Breast epithelium (tissue), 4 donors: Measurements from ENCODE around the gene CEP89. TPM values are rescaled to one million over a fixed set of nuclear protein-coding genes. Genes with fewer than 3 reads are reported as not detected.
"Not testable (repeated sequence)": the region's sequence is repeated elsewhere in the genome, so short reads cannot be mapped to it uniquely, and the experiment has no call there.

Experiments used
- DNase-seq, 2 donors: peaks; one replicate each; pipeline ENCODE4 v3.0.0-alpha.2; 2019; ENCODE audit warnings: low spot score in 2 of 2
- H3K27ac ChIP-seq, 2 donors: fragments of 200-600 bp; sonication (generic) in 1 of 2; one replicate each; pipeline ENCODE4 v1.5.1; 2016 to 2019; ENCODE audit warnings: mild to moderate bottlenecking in 1 of 2
- H3K27me3 ChIP-seq, 2 donors: fragments of 200-600 bp; sonication (generic) in 1 of 2; one replicate each; pipeline versions ENCODE4 v1.5.1 to v1.6.0; 2017 to 2019; ENCODE audit warnings: control low read depth in 1 of 2, mild to moderate bottlenecking in 1 of 2
- H3K36me3 ChIP-seq: fragments of 200-600 bp; one replicate; pipeline ENCODE4 v1.5.1; 2019
- H3K4me1 ChIP-seq, 2 donors: fragments of 200-600 bp; sonication (generic); one replicate each; pipeline ENCODE4 v1.5.1; 2016 to 2019; ENCODE audit warnings: control low read depth in 1 of 2
- H3K4me3 ChIP-seq, 3 donors: fragments of 200-600 bp; sonication (generic); 1 replicate in 2 of 3; 2 replicates in 1 of 3; pipeline ENCODE4 v1.5.1; 2016 to 2019; ENCODE audit warnings: mild to moderate bottlenecking in 3 of 3, moderate library complexity in 2 of 3
- H3K9me3 ChIP-seq, 2 donors: fragments of 200-600 bp; sonication (generic) in 1 of 2; one replicate each; pipeline ENCODE4 v1.5.1; 2016 to 2019; ENCODE audit warnings: control low read depth in 1 of 2
- POLR2A ChIP-seq: fragments of 450-650 bp; IDR thresholded peaks from one replicate; pipeline ENCODE4 v1.6.1; 2016; ENCODE audit warnings: antibody characterized with exemption, mild to moderate bottlenecking, moderate library complexity
- POLR2AphosphoS5 ChIP-seq, 3 donors: sonication (generic); formaldehyde crosslinking; IDR thresholded peaks; one replicate each; pipeline ENCODE4 v1.6.1; 2017; ENCODE audit warnings: antibody characterized with exemption in 3 of 3
- intact Hi-C: fragments of 100-400 bp; cut with DNase I; formaldehyde crosslinking; loops from one replicate; pipeline ENCODE4 v1.15.1; 2023; ENCODE audit warnings: low total_unique reads
- total RNA-seq, 3 donors: library from RNA; depleted of rRNA; stranded (reverse); fragments of >200 nt; gene quantifications; one replicate each; pipeline ENCODE4 v1.1.0, GENCODE V29; 2016
- TF ChIP-seq, protein P1 (sequence below), 3 donors: fragments of 450-650 bp; IDR thresholded peaks; one replicate each; pipeline ENCODE4 v1.5.1; 2016 to 2017; ENCODE audit warnings: antibody characterized with exemption in 3 of 3, mild to moderate bottlenecking in 3 of 3, moderate library complexity in 3 of 3

CEP89 gene
- total RNA-seq, 3 donors from 2014 or later = 9.3 to 17.4 (median 16.7) TPM

DNA sequence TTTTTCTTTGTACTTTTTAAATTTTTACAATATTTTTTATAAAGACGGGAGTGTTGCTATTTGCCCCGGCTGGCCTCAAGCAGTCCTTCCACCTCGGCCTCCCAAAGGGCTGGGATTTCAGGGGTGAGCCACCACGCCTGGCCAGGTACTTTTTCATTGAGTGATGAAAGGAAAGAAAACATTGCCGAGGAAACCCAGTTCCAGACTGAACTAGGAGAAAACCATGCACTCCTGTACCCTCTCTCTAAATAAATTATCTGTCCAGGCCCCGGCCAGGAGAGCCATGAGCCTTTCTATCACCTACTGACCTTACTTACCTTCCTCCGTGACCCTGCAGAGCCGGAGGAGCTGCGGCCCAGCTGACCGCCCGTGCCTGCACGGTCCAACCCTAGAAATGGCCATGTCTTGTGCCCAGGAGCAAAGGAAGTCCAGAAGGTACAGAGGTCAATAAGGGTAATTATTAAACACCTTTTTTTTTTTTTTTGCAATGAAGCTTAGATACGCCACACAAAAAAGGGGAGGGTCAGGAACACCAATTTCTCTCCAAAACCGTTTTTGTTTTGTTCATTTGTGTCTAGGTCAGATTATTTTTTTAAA lies 102.3 kb downstream of the CEP89 start, which contains the start of gene SLC7A9:
SLC7A9 (minus strand) TSS at position 399 of the 597 bp plus-strand sequence. CDS start 1,233 bp downstream, outside the sequence.
- no peak within 1 kb of the TSS for H3K27ac ChIP-seq
- H3K4me1 ChIP-seq = no peaks in the 10 kb centered on the region
- H3K9me3 ChIP-seq = no peaks in the 10 kb centered on the region
- DNase-seq = no peak
- no peaks in the 10 kb centered on the region for H3K36me3 ChIP-seq
- intact Hi-C loops = no loop called here
- H3K27me3 ChIP-seq = no peaks in the 10 kb centered on the region
- H3K4me3 ChIP-seq = no peak within 1 kb of the TSS
- TF ChIP-seq POLR2A (no peak), POLR2AphosphoS5 (IDR thresholded peaks at IDR 0.05) (no peak)
- TF ChIP-seq, protein P1, sequence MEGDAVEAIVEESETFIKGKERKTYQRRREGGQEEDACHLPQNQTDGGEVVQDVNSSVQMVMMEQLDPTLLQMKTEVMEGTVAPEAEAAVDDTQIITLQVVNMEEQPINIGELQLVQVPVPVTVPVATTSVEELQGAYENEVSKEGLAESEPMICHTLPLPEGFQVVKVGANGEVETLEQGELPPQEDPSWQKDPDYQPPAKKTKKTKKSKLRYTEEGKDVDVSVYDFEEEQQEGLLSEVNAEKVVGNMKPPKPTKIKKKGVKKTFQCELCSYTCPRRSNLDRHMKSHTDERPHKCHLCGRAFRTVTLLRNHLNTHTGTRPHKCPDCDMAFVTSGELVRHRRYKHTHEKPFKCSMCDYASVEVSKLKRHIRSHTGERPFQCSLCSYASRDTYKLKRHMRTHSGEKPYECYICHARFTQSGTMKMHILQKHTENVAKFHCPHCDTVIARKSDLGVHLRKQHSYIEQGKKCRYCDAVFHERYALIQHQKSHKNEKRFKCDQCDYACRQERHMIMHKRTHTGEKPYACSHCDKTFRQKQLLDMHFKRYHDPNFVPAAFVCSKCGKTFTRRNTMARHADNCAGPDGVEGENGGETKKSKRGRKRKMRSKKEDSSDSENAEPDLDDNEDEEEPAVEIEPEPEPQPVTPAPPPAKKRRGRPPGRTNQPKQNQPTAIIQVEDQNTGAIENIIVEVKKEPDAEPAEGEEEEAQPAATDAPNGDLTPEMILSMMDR (IDR thresholded peaks at IDR 0.05) = no peak

DNA sequence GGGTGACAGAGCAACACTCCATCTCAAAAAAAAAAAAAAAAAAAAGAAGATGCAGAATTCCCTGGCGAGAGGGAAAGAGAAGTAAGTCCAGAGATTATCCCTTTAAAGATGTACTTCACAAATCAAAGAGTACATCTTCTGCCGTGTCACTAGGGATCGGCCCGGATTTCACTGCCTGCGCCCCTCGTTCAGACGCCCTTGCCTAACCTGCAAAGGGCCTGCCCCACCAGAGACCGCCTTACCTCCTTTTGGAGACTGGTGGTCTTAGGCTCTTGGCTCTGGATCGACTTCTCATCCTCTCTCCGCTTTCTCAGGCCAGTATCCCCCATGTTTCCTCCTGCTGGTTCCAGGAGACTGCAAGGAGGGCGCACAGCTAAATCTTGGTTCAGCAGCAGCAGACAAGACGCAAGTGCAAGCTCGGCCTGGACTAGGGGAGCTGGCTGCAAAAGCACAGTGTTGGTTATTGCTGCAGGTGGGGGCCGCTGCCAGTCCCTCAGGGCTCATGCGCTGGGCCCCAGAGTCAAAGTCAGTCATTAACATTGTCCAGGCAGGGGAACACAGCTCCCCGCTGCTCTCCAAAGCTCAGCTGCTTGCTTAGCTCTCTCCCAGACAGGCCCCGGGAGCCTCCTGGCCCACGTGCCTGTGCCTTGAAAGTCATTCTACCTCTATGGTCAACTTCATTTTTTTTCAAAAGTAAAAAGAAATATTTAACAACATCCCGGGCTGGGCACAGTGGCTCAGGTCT lies 103.4 kb downstream of the CEP89 start:
- H3K27me3 ChIP-seq = no peaks in the 10 kb centered on the region
- TF ChIP-seq, protein P1 (IDR thresholded peaks at IDR 0.05) = no peak
- no peak for TF ChIP-seq POLR2AphosphoS5 (IDR thresholded peaks at IDR 0.05)
- TF ChIP-seq POLR2A = no peak
- H3K4me1 ChIP-seq = no peaks in the 10 kb centered on the region
- H3K4me3 ChIP-seq = no peak overlapping the region
- intact Hi-C loops = no loop called here
- H3K27ac ChIP-seq = no peak overlapping the region
- no peak for DNase-seq
- H3K36me3 ChIP-seq = no peaks in the 10 kb centered on the region
- no peaks in the 10 kb centered on the region for H3K9me3 ChIP-seq

DNA sequence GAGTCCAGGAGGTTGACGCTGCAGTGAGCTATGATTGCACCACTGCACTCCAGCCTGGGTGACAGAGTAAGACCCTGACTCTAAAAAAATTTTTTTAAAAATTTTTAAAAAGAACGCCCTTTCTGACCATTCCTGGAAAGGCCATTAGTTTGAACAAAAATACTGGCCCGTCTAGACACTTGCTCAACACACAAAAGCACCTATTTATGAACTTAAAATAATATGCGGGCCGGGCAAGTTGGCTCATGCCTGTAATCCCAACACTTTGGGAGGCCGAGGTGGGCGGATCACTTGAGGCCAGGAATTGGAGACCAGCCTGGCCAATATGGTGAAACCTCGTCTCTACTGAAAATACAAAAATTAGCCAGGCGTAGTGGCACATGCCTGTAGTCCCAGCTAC lies 104.3 kb downstream of the CEP89 start:
- H3K27me3 ChIP-seq, H3K27ac ChIP-seq, DNase-seq, H3K36me3 ChIP-seq, intact Hi-C loops, H3K4me1 ChIP-seq, H3K4me3 ChIP-seq, H3K9me3 ChIP-seq: not testable (repeated sequence)

DNA sequence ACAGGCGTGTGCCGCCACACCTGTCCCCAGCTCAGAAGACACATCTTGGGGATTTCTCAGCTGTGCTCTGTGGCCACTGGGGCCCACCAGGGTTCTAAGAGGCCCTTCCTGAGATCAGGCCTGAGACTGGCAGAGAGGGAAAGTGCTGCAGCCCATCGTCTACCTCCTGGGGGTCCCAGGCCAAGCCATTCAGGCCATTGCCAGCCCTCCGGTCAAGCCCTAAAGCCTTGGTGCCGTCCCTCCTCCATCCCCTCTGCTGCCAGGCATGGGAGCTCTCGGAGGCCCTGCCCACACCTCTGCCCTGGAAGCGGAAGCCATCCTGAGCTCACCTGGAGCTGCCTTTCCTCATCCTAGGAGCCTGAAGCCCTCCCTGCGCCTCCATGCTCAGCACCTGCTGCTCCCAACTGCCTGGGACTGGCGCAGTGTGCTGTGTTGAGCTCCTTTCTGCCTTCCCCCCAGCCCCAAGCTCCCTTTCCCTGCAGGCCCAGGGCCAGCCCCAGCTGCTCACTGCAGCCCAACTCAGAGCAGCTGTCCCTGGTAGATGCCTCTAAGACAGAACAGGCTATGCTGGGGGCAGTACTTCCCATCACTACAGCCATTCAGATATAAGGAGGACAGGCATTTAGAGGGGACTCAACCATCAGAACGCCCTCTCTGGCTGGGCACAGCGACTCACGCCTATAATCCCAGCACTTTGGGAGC lies 105.0 kb downstream of the CEP89 start:
- TF ChIP-seq POLR2A (no peak), POLR2AphosphoS5 (IDR thresholded peaks at IDR 0.05) (no peak)
- TF ChIP-seq, protein P1 (IDR thresholded peaks at IDR 0.05) = no peak
- Histone ChIP-seq H3K27ac (no peak overlapping the region), H3K27me3 (no peaks in the 10 kb centered on the region), H3K4me1 (no peaks in the 10 kb centered on the region), H3K9me3 (no peaks in the 10 kb centered on the region), H3K36me3 (no peaks in the 10 kb centered on the region), H3K4me3 (no peak overlapping the region)
- no peak for DNase-seq
- intact Hi-C loops = no loop called here

DNA sequence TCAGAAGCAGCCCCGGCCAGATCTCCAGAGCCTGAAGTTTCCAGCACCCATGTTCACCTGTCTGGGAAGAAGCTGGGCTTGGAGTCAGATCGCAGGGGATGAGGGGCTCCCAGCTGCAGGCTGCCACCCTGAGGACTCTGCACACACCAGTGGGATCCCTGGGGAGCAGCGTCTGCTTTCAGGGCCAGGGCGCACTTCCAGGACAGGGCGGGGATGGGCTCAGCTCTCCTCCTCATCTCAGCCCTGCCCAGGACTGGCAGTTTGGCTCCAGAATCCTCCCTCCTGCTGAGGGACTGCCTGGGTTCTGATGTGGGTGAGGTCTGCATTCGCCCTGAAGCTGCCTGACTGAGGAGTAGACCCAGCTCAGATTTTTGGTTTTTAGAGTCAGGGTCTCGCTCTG lies 105.7 kb downstream of the CEP89 start:
- no peak for DNase-seq
- Histone ChIP-seq H3K4me1 (no peaks in the 10 kb centered on the region), H3K27me3 (no peaks in the 10 kb centered on the region), H3K4me3 (no peak overlapping the region), H3K27ac (no peak overlapping the region), H3K9me3 (no peaks in the 10 kb centered on the region), H3K36me3 (no peaks in the 10 kb centered on the region)
- TF ChIP-seq POLR2AphosphoS5 (IDR thresholded peaks at IDR 0.05) (no peak), POLR2A (no peak)
- TF ChIP-seq, protein P1 (IDR thresholded peaks at IDR 0.05) = no peak
- intact Hi-C loops = no loop called here
